Measurements from ENCODE around the gene LRRC18. TPM values are rescaled to one million over a fixed set of nuclear protein-coding genes. Genes with fewer than 3 reads are reported as not detected.

The LRRC18 gene
- total and polyA plus RNA-seq, 2 donors (not counting 3 experiments of a cell fraction or from before 2014, with no cell fraction given) = not detected

DNA sequence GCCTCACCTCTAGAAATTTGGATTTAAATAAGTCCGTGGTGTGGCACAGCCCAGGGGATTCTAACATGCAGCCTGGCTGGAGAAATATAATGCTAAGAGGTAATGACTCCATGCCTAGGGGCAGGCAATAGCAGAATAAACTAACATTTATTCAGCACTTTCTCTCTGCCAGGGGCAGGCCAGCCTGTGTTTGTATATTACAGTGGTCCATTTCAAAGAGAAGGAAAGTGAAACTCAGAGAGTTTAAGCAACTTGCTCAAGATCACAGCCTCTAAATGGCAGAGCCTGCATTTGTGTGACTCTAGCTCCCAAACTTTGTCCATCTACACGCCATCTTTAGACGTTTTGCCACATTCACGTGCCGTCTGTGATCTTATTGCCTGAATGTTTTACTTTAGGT lies 6.7 kb upstream of the LRRC18 start:
- H3K4me3 ChIP-seq (replicated peaks in 1 of 3; ENCODE audit: insufficient read depth in 1 of 3, low read depth in 1 of 3, low read length in 3 of 3) = no peak overlapping the region
- BruUV-seq (replicated peaks) = no TSS peak
- no peaks in the 10 kb centered on the region for H4K20me1 ChIP-seq (replicated peaks; ENCODE audit: control insufficient read depth, extremely low read depth, insufficient read depth, low read length)
- DNase-seq (ENCODE audit: low read depth, low spot score) (no peak), FAIRE-seq (peak; percentile 33)
- H3K4me2 ChIP-seq (ENCODE audit: insufficient read depth, low read length) = peak overlapping the region; percentile 54
- POLR2A ChIA-PET = no interaction called here
- peak overlapping the region; percentile 74 for H3K27ac ChIP-seq (ENCODE audit: insufficient read depth, low read depth, low read length)
- no peaks in the 10 kb centered on the region for H3K79me2 ChIP-seq (ENCODE audit: control insufficient read depth, insufficient read depth, low read length)
- peak overlapping the region; percentile 35 for H2AFZ ChIP-seq (ENCODE audit: low read depth, low read length)
- H3K4me1 ChIP-seq (ENCODE audit: control insufficient read depth, extremely low read depth, insufficient read depth, low read length) = peaks cover 32% of the 10 kb centered on the region
- dilution Hi-C loops (cut with MboI; ENCODE audit: extremely low pct_ligation_motif_present, low sequenced_read_pairs) = no loop called here
- CTCF ChIA-PET = interaction anchor here (0.7 to 1.1 kb wide), 3 partner anchors 8 to 14 kb away, joined by 3 to 4 read pairs (median 3); no protein-coding TSS in a partner anchor
- no peaks in the 10 kb centered on the region for H3K9me1 ChIP-seq (replicated peaks; ENCODE audit: control insufficient read depth, extremely low read depth, insufficient read depth, low read length)
- H3K36me3 ChIP-seq (ENCODE audit: control insufficient read depth in 2 of 2, extremely low read depth in 1 of 2, insufficient read depth in 2 of 2, low read length in 2 of 2) = no peaks in the 10 kb centered on the region
- H3K27me3 ChIP-seq (ENCODE audit: control insufficient read depth in 2 of 2, insufficient read depth in 2 of 2, low read length in 2 of 2) = no peaks in the 10 kb centered on the region
- intact Hi-C loops (cut with micrococcal nuclease) = loop anchor here (5.0 to 10.0 kb wide), 3 partner anchors 246 to 582 kb away; partner anchors contain the start of gene ARHGAP22
- H3K9me3 ChIP-seq (replicated peaks; ENCODE audit: control insufficient read depth, insufficient read depth, low read length) = no peaks in the 10 kb centered on the region
- peak overlapping the region; percentile 7 for H3K9ac ChIP-seq (replicated peaks; ENCODE audit: extremely low read depth, insufficient read depth, low read length)
- no peak for TF ChIP-seq FOS (IDR thresholded peaks at IDR 0.05; ENCODE audit: borderline replicate concordance, insufficient read depth, low read length)
- TF ChIP-seq, protein P1, sequence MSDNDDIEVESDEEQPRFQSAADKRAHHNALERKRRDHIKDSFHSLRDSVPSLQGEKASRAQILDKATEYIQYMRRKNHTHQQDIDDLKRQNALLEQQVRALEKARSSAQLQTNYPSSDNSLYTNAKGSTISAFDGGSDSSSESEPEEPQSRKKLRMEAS (IDR thresholded peaks at IDR 0.05; ENCODE audit: insufficient read depth, insufficient read length) = no peak
- no peak for TF ChIP-seq POLR2AphosphoS5 (IDR thresholded peaks at IDR 0.05; ENCODE audit: insufficient read depth, low read depth, low read length)
- TF ChIP-seq, protein P2, sequence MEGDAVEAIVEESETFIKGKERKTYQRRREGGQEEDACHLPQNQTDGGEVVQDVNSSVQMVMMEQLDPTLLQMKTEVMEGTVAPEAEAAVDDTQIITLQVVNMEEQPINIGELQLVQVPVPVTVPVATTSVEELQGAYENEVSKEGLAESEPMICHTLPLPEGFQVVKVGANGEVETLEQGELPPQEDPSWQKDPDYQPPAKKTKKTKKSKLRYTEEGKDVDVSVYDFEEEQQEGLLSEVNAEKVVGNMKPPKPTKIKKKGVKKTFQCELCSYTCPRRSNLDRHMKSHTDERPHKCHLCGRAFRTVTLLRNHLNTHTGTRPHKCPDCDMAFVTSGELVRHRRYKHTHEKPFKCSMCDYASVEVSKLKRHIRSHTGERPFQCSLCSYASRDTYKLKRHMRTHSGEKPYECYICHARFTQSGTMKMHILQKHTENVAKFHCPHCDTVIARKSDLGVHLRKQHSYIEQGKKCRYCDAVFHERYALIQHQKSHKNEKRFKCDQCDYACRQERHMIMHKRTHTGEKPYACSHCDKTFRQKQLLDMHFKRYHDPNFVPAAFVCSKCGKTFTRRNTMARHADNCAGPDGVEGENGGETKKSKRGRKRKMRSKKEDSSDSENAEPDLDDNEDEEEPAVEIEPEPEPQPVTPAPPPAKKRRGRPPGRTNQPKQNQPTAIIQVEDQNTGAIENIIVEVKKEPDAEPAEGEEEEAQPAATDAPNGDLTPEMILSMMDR (IDR thresholded peaks at IDR 0.05; ENCODE audit: extremely low read depth in 1 of 2, insufficient read depth in 1 of 2, low read depth in 1 of 2, low read length in 2 of 2) = no peak
- TF ChIP-seq EZH2 (IDR thresholded peaks at IDR 0.05; ENCODE audit: borderline replicate concordance, low read depth, low read length, severe bottlenecking) = no peak
- no peak for TF ChIP-seq JUN (IDR thresholded peaks at IDR 0.05; ENCODE audit: borderline replicate concordance, insufficient read depth, insufficient read length, low read depth)
- TF ChIP-seq GATA2 (IDR thresholded peaks at IDR 0.05; ENCODE audit: insufficient read depth, insufficient read length, low read depth, low read length) = no peak
- no peak for TF ChIP-seq POLR2A (IDR thresholded peaks at IDR 0.05; ENCODE audit: low read depth, low read length)
- no peak for TF ChIP-seq MYC (IDR thresholded peaks at IDR 0.05; ENCODE audit: low read depth, low read length)
